Stimulated activated CD8-positive, alpha-beta memory T cell treated with anti-CD3 and anti-CD28 coated beads, Interleukin-15, amount 100 ng/mL, for 1 hour (primary cell): ENCODE measurements around the gene NBPF3.
"Not testable (repeated sequence)": the region's sequence is repeated elsewhere in the genome, so short reads cannot be mapped to it uniquely, and the experiment has no call there.

Source experiments
- DNase-seq: peaks from one replicate; pipeline ENCODE4 v3.0.0-alpha.2; 2020; ENCODE audit warnings: low read depth

The NBPF3 gene

DNA sequence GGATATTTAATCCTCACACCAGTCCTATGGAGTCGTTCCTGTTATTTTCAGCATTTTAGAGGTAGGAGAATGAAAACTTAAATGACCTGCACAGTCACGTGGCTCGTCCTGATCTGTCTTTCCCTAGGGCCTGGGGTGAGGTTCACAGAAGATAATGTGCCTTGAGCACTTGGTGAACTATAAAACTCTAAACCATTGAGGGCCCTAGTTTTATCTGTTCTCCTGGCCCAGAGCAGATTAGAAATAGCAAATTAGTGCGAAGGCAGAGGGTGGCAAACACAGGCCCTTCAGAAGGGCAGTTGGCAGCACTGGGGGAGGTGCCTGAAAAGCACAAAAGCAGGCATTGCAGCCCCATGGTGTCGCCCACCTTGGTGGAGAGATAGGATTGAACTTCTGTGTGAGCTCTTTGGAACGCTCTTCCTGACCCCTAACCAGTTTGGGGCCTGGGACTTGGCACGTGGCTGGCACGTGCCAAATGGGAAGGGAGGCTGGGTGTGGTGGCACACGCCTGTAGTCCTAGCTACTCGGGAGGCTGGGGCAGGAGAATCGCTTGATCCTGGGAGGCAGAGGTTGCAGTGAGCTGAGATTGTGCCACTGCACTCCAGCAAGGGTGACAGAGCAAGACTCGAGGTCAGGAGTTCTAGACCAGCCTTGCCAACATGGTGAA is 1.2 kb upstream of the NBPF3 start:
- not testable (repeated sequence) for DNase-seq

DNA sequence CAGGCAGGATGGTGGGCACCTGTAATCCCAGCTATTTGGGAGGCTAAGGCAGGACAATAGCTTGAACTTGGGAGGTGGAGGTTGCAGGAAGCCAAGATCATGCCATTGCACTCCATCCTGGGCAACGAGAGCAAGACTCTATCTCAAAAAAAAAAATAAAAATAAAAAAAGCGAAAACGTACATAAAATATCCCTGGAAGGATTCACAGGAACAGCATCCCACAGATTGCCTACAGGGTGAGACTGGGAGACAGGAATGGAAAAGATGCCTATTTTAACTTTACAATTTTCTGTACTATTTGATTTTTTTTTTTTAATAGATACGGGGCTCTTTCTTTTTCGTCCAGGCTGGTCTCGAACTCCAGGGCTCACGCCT is 604 bp upstream of the NBPF3 start:
- DNase-seq: no peak

DNA sequence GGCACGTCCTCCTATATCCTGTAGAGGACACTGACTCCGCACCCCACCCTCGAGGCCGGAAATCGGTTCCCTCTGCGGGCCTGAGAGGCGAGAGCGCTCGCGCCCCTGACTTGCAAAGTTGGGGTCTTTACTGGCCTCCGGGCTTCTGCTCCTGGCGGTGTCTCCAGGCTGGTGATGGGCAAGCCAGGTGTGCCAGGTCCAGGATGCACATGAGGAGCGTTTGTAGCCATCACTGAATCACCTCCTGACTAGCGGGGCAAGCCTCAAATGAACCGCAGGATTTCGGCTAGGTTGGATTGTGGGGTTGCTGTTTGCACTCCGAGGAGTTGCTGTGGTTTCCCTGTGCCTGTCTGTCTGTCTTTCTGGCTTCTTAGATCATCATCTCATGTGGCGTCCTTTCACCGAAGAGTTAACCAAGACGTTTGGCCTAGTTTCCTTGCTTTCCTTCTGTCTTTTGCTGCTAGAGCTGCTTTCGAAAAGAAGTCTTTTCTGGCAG is 741 bp downstream of the NBPF3 start:
- DNase-seq: not testable (repeated sequence)

DNA sequence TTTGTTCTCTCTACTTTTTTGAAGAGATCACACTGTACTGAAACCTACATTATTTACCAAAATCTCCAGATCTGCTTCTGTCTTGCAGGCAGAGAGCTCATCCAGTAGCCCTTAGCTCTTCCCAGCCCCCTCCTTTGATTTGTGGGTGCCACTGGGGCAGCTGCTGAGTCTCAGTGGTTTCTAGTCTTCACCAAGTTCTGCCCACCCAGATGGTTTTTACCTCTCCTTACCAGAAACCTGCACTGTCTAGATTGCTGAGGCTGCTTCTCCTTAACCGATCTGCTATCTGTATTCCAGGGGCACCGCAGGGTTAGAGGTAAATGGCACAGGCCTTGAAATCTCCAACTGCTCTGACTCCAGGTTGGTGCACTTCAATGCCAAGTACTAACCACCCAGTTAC is 6.7 kb downstream of the NBPF3 start:
- not testable (repeated sequence) for DNase-seq

DNA sequence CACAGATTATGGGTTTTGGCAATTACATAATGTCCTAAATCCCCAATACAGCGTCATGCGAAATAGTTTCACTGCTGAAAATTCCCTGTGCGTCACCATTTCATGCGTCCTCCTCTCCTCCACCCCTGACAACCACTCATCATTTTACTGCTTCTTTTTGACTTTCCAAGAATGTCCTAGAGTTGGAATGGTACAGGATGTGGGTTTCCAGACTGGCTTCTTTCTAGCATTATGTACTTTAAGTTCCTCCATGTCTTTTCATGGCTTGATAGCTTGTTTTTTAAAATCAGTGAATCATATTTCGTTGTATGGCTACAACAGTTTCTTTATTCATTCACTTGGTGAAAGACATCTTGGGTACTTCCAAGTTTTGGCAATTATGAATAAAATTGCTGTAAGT is 7.4 kb downstream of the NBPF3 start:
- no peak for DNase-seq

DNA sequence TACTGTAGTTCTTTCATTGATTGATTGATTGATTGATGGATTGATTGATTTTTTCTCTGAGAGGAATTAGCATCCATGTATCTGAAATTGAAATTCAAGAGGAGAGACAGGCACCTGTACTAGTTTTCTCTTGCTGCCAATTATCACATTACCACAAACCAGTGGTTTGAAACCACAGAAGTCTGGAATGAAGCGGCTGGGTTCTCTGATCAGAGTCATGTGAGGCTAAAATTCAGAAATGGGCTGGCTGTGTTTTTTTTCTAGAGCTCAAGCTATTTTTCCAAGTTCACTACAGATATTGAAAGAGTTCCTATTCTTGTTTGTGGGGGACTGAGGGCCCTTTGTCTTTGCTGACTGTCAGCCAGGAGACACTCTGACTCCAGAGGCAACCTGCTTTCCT is 10.0 kb downstream of the NBPF3 start:
- no peak for DNase-seq

DNA sequence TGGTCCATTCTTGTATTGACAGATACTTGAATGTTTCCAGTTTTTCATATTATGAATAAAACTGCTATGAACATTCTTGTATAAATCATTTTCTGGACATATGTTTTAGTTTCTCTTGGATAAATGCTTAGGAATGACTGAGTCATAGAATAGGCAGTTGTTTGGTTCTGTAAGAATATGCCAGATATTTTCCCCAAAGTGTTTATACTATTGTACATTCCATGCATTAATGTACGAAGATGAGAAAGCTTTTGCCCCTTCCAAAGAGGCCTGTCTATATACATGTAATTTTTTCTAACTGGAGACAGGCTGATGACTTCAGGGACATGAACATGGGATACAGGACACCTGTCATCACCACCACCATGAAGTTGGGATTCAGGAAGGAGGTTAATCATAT is 11.3 kb downstream of the NBPF3 start:
- DNase-seq: no peak

DNA sequence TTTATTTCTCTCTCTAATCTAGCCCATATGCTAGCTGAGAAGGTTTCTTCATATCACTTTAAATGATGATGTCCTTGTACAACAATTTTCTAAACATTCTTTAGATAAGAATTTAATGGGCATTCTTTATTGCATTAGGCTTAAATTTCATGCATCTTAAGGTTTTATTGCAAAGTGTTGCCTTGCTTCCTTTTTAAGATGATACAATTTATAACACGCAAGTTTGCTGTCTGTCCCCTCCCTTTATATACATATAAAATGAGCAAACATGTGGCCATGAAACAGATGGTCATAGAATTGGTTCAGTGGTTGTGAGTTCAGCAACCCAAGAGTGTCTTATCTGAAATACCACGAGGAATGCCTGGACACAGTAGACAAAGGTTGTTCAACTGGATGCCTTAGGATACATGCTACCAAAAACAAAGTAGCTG is 12.1 kb downstream of the NBPF3 start:
- no peak for DNase-seq

DNA sequence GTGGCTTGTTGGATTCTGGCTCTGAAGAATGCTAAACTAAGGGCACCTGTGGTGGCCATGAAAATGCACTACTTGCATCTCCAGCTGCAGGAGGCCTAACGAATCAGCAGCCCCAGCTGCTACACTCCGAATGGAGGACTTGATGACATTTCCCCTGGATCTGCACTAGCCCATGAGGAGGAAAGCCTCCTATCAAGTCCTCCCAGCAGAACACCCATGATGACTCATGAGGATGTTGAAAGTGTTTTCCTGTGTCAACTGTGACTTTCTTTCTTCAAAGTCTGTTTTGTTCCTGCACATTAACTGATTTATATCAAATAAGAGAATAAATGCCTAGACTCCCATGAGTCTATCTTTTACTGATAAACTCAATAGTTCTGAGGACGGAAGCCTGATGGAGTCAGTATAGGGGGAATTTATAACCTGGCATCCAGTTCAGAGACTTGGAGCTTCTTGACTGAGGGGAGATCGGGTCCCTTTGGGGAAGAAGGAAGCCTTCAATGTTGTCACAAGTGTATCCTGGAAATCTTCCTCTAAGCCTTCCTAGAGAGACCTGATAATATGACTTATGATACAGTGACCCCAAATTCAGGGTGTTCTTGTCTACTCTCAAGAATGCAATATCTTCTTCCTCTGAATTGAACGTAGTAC is 14.2 kb downstream of the NBPF3 start:
- not testable (repeated sequence) for DNase-seq

DNA sequence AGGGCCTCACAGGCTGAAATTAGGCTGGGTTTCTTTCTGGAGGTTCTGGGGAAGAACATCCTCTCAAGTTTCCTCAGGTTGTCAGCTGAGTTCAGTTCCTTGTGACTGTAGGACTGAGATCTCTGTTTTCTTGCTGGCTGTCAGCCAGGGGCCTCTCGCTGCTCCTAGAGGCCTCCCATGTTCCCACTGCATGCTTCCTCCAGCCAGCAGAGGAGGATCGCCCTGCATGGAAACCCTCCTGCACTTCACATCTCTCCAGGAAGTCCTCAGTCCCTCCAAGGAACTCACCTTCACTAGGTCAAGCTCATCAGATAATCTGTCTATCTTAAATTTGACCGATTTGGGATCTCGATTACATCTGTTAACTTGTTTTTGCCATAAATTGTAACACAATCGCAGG is 15.0 kb downstream of the NBPF3 start:
- not testable (repeated sequence) for DNase-seq

DNA sequence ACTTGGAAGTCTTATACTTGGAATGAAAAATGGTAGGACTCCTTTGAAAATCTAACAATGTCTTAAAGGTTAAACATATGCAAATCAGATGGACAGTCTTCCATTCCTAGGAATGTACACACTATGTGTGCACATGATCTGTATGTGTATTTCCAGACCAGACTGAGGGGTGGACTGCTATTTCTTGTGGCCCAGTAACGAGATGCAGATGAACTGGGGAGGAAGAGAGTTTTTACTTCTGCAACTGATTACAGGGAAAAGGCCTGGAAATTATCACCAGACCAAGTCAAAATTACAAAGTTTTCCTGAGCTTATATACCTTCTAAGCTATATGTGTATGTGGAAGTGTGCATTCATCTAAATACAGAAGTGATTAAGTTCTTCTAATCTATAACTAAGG is 17.7 kb downstream of the NBPF3 start:
- DNase-seq: no peak

DNA sequence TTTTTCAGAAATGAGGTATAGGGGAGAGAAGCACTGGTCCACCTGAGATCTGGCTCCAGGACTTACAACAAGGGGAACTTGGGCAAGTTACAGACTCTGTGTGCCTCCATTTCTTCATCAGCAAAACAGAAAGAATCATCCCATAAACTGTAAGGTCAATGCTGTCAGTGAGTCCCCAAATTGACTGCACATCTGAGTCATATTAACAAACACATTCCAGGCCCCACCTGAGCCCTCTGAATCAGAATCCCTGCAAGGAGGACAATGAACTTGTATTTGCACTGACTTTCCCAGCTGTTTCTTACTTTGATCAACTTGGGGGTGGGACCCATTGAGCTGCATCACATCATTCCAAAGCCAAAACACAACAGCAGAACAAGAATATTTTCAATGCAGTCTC is 25.2 kb downstream of the NBPF3 start:
- DNase-seq: not testable (repeated sequence)

DNA sequence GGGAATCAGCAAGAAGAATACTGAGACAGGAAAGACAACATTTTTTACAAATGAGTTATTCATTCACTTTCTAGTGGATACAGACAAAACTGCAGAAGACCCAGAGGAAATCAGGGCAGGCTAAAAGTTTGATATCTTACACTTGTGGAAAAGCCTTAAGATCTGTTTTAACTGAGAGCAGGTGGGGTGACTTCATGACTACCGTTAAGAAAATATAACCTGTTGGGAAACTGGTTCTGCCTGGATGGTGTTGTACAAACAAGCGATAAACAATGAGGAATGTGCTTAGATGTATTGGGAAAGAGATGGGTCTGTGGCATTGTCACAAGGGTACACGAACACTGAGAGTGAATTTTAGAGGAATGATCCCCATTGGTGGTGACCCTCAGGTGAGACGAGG is 28.0 kb downstream of the NBPF3 start:
- not testable (repeated sequence) for DNase-seq

DNA sequence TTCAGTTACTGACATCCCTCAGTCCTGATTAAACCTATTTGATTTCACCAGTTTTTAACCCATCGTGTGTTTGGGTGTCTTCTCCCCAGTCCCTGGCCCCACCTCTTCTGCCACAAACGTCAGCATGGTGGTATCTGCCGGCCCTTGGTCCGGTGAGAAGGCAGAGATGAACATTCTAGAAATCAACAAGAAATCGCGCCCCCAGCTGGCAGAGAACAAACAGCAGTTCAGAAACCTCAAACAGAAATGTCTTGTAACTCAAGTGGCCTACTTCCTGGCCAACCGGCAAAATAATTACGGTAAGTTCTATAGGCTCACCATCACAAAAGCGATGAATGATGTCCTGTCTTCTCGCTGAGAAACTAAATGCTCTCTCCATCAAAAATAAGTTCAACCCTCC is 28.7 kb downstream of the NBPF3 start:
- no peak for DNase-seq

DNA sequence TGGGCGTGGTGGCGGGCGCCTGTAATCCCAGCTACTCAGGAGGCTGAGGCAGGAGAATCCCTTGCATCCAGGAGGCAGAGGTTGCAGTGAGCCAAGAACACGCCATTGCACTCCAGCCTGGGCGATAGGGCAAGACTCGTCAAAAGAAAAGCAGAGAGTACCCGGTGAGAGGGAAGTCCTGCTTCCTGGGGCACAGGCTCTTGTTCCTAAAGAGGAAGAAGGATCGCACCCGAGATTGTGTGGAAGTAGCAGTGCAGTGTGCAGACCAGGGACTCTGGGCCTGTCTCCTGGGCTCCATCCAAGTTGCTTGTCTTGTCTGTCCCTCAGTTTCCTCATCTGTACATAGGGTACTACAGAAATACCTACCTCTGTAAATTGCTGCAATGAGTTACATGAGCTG is 29.6 kb downstream of the NBPF3 start:
- DNase-seq: no peak

DNA sequence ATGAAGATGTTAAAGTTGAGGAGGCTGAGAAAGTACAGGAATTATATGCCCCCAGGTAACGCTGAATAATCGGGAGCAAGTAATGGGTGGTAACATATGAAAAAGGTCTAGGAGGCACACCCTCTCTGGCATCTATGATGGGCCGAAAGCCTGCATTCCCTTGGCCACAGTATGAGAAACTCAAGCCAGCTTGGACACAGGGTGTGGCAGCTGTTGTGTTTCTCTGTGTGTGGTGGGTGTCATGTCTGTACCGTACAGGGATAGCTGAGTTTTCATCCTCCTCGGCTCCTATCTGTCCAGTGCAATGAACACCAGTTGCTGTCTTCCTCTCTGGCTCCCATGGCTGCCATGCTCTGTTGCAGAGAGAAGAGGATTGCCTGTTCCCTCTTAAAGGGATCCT is 32.9 kb downstream of the NBPF3 start:
- DNase-seq: no peak

DNA sequence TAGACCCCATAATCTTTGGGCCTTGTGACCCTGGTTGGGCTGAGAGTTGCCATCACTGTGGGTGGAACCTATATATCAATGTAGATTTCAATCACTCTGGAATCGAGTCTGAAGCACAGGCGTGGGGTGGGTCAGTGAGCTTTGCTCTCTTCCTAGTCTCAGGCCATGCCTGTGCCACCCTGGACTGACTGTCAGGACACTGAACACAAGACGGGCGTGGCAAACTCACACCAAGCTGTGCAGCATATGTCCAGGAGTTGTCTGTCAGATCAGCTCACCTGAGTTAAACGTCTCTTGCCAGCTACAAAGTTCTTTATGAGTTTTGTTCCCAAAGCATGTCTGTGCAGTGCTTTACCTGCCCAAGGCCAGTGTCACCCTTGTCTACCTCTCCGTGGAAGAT is 38.4 kb downstream of the NBPF3 start:
- no peak for DNase-seq

DNA sequence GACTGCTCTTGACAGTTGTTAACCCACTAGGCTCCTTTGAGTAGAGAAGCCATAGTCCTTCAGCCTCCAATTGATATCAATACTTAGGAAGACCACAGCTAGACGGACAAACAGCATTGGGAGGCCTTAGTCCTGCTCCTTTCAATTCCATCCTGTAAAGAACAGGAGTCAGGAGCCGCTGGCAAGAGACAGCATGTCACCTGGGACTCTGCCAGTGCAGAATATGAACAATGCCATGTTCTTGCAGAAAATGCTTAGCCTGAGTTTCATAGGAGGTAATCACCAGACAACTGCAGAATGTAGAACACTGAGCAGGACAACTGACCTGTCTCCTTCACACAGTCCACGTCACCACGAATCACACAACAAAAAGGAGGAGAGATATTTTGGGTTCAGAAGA is 43.9 kb downstream of the NBPF3 start:
- not testable (repeated sequence) for DNase-seq

DNA sequence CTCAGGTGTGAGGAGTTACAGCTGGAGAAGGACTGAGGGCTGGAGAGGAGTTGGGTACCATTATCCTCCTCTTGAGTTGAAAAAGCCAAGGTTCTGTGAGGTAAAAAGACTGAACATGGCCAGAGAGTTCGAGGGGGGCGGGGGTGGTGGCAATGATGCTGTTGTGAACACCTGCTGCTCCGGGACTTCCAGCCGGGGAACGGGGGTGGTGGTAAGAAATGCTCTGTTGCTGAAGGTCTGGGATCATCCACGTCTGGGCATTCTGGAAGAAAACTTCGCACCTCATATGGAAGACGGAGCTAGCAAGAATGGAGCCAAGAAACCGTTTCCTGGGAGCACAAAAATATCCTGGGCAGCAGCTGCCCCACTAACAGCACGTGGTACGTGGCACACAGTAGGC is 49.2 kb downstream of the NBPF3 start:
- no peak for DNase-seq

DNA sequence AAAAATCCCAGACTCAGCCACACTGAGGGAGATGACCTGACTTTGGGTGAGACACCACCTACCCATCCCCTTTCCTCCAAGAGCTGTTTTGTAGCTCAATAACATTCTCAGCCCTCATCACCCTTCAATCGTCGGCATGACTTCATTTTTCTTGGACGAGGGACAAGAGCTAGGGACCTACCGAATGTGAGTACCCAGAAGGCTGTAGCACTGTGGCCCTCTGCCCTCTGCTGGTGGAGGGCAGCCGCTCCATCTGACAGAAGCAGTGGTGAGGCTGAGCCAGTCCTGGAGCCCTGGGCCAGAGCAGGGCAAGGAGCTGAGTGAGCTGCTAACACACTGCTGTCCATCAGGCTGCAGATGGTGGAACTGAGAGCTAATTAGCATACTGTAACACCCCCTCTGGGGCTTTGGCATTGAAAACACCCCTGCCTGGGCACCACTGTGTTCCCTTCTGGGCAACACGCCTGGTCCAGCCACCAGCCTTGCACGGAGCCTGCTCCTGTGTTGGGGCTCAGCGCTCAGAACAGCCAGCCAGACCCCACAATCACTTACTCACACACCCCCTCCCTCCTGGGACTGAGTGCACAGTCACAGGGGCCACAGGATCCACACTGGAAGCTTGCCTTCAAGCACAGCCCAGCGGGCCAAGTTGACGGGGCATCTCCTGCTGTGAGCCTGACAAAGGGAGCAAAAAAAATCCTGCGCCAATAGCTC is 51.0 kb downstream of the NBPF3 start:
- DNase-seq: no peak

DNA sequence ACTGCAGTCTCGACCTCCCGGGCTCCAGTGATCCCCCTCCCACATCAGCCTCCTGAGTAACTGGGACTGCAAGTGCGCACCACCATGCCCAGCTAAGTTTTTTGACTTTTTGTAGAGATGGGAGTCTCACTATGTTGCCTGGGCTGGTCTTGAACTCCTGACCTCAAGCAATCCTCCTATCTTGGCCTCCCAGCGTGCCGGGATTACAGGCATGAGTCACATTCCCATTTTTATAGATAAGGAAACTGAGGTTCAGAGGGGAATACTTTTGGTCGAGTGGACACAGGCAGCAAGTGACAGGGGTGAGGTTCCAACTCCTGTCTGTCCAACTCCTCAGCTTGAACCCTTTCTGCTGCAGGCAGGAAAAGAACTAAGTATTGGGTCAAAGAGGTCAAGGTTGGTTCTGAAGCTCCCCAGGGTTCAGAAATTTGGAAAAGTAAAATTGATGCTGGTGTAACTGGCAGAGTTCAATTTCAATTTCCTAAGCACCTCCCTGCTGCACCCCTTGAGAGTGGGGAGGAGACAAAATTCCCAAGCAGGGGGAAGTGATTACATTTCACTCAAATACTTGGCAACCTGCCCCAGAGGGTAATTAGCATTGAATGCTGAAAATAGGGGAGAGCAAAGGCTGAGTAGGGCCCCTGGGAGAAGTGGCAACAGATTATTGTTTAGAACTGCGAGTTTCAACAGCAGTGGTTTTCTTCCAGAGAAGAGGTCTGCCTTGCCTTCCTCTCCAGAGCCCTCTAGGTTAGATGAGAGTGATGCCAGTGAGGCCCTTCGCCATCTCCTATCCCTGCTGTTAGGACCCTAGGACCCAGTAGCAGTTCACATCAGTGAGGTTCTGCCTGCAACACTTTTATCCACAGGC is 51.8 kb downstream of the NBPF3 start:
- no peak for DNase-seq

DNA sequence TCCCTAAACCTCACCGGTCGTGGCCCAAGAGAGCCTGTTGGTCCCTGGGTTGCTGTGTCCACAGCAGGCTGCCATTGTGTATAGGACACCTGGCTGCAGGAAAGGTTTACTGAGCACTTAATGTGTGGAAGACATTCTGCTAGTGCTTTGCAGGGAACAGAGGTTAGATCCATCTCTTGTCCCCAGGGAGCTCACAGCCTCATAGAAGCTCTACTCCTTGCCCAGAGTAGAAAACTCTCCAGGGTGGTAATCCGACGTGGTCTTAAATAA is 52.4 kb downstream of the NBPF3 start:
- no peak for DNase-seq

DNA sequence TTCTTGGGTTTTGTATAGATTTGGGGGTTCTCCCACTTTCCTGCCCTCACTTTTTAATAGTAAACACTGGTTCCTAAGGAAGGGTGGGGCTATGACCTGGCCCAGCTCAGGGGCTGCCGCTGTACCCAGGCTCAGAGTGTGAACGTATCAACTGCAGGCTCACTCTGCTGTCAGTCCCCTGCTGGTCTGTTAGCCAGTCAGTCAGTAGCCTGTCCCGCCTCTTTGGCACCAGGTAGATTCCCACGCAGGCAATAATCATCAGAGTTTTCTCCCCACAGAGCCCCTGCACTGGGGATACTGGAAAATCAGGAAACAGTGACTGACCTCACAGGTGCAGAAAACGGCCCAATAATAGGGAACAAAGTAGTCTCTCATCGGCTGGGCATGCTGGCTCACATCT is 54.3 kb downstream of the NBPF3 start:
- DNase-seq: no peak
